Gastroesophageal sphincter (tissue), 4 donors: ENCODE measurements around the gene FFAR2. TPM values are rescaled to one million over a fixed set of nuclear protein-coding genes. Genes with fewer than 3 reads are reported as not detected.

Experiments used
- ATAC-seq: fragments of 150-250 bp; one replicate; pipeline ENCODE4 v1.9.1; 2016; ENCODE audit warnings: mild to moderate bottlenecking, moderate library complexity
- H3K27ac ChIP-seq, 4 donors: fragments of 200-600 bp; sonication (generic) in 3 of 4; 1 replicate in 3 of 4; 2 replicates in 1 of 4; pipeline ENCODE4 v1.5.1; 2016 to 2019
- H3K27me3 ChIP-seq: fragments of 200-600 bp; sonication (generic); one replicate; pipeline ENCODE4 v1.5.1; 2019
- H3K36me3 ChIP-seq, 2 donors: fragments of 200-600 bp; sonication (generic); one replicate each; pipeline ENCODE4 v1.5.1; 2019; ENCODE audit warnings: control low read depth in 1 of 2
- H3K4me1 ChIP-seq, 3 donors: fragments of 200-600 bp; sonication (generic); 1 replicate in 2 of 3; 2 replicates in 1 of 3; pipeline ENCODE4 v1.5.1; 2016 to 2019; ENCODE audit warnings: control low read depth in 2 of 3
- H3K4me3 ChIP-seq, 2 donors: fragments of 200-600 bp; sonication (generic); one replicate each; pipeline ENCODE4 v1.5.1; 2019; ENCODE audit warnings: mild to moderate bottlenecking in 1 of 2, moderate library complexity in 1 of 2
- H3K9me3 ChIP-seq, 3 donors: fragments of 200-600 bp; sonication (generic); one replicate each; pipeline ENCODE4 v1.5.1; 2017 to 2019; ENCODE audit warnings: control low read depth in 2 of 3
- CTCF ChIP-seq, 4 experiments: fragments of 200-600 bp in 2 of 4; fragments of 450-650 bp in 2 of 4; sonication (generic) in 1 of 4; IDR thresholded peaks; one replicate each; pipeline ENCODE4 v1.5.1; 2017 to 2019; ENCODE audit warnings: antibody characterized with exemption in 4 of 4, mild to moderate bottlenecking in 2 of 4, moderate library complexity in 2 of 4
- EP300 ChIP-seq: sonication (generic); formaldehyde crosslinking; IDR thresholded peaks from one replicate; pipeline ENCODE4 v1.6.1; 2017; ENCODE audit warnings: antibody characterized with exemption, mild to moderate bottlenecking
- POLR2A ChIP-seq, 2 donors: fragments of 450-650 bp; IDR thresholded peaks; one replicate each; pipeline ENCODE4 v1.6.1; 2017; ENCODE audit warnings: antibody characterized with exemption in 2 of 2, mild to moderate bottlenecking in 2 of 2, moderate library complexity in 1 of 2
- POLR2AphosphoS5 ChIP-seq: sonication (generic); formaldehyde crosslinking; IDR thresholded peaks from one replicate; pipeline ENCODE4 v1.6.1; 2017; ENCODE audit warnings: antibody characterized with exemption
- WGBS, 2 donors: methylation state at CpG; one replicate each; pipeline ENCODE4 v1.1.5; 2018; ENCODE audit warnings: low coverage in 1 of 2; 5-methylcytosine and 5-hydroxymethylcytosine counted together
- total RNA-seq, 4 donors: library from RNA; depleted of rRNA; stranded (reverse); fragments of >200 nt; gene quantifications; one replicate each; pipeline ENCODE4 v1.1.0, GENCODE V29; 2016

FFAR2 gene
- total RNA-seq, 4 donors from 2014 or later, result 0.35 to 1.3 TPM; not detected in 2

GRCh38 chr19:35431145-35431807 is 16.8 kb upstream of the FFAR2 start:
- Histone ChIP-seq H3K4me1 (peaks cover 0 to 10% (median 5%) of the 10 kb centered on the region in 3 donors), H3K4me3 (no peak overlapping the region), H3K27me3 (peaks cover 79% of the 10 kb centered on the region), H3K36me3 (no peaks in the 10 kb centered on the region), H3K27ac (no peak overlapping the region), H3K9me3 (peaks cover 0 to 24% (median 0%) of the 10 kb centered on the region in 3 donors)
- TF ChIP-seq POLR2A (IDR thresholded peaks at IDR 0.05) (no peak), CTCF (IDR thresholded peaks at IDR 0.05) (no peak), POLR2AphosphoS5 (no peak), EP300 (no peak)
- no peak for ATAC-seq
- 62 to 79% methylated on average over 8 of the region's 8 CpGs for WGBS, 2 donors

- Histone ChIP-seq H3K27me3 (peaks cover 91% of the 10 kb centered on the region), H3K9me3 (peaks cover 0 to 24% (median 0%) of the 10 kb centered on the region in 3 donors), H3K4me1 (peaks cover 0 to 24% (median 15%) of the 10 kb centered on the region in 3 donors), H3K36me3 (no peaks in the 10 kb centered on the region), H3K4me3 (no peak overlapping the region), H3K27ac (no peak overlapping the region)
- WGBS, 2 donors, result 67 to 80% methylated on average over 5 to 6 of the region's 9 CpGs
- no peak for ATAC-seq
- no peak for TF ChIP-seq POLR2AphosphoS5
- no peak for TF ChIP-seq CTCF (IDR thresholded peaks at IDR 0.05)
- TF ChIP-seq POLR2A (IDR thresholded peaks at IDR 0.05), result no peak
- no peak for TF ChIP-seq EP300
Measured at GRCh38 chr19:35432911-35433310, 15.1 kb upstream of the FFAR2 start.

GRCh38 chr19:35433448-35433847 is 14.6 kb upstream of the FFAR2 start:
- peaks cover 89% of the 10 kb centered on the region for H3K27me3 ChIP-seq
- no peak overlapping the region for H3K4me3 ChIP-seq
- no peaks in the 10 kb centered on the region for H3K36me3 ChIP-seq
- no CpG with 5 or more reads among the region's 7 CpGs for WGBS, 2 donors
- TF ChIP-seq POLR2A (IDR thresholded peaks at IDR 0.05), result no peak
- TF ChIP-seq CTCF (IDR thresholded peaks at IDR 0.05), result no peak
- no peak for TF ChIP-seq POLR2AphosphoS5
- no peak for TF ChIP-seq EP300
- peaks cover 0 to 24% (median 15%) of the 10 kb centered on the region in 3 donors for H3K4me1 ChIP-seq
- no peak for ATAC-seq
- H3K27ac ChIP-seq, result no peak overlapping the region
- peaks cover 0 to 24% (median 0%) of the 10 kb centered on the region in 3 donors for H3K9me3 ChIP-seq

- H3K4me1 ChIP-seq, result peaks cover 0 to 24% (median 15%) of the 10 kb centered on the region in 3 donors
- H3K27me3 ChIP-seq, result peaks cover 85% of the 10 kb centered on the region
- no peaks in the 10 kb centered on the region for H3K36me3 ChIP-seq
- peak overlapping the region in 1 of 4 donors; percentile 60 for H3K27ac ChIP-seq
- H3K9me3 ChIP-seq, result peaks cover 0 to 14% (median 0%) of the 10 kb centered on the region in 3 donors
- no peak for ATAC-seq
- WGBS, 2 donors, result 30 to 51% methylated on average over 2 to 3 of the region's 3 CpGs
- TF ChIP-seq POLR2AphosphoS5, result no peak
- no peak for TF ChIP-seq EP300
- TF ChIP-seq POLR2A (IDR thresholded peaks at IDR 0.05), result no peak
- TF ChIP-seq CTCF (IDR thresholded peaks at IDR 0.05), result no peak
- H3K4me3 ChIP-seq, result no peak overlapping the region
Measured at GRCh38 chr19:35435896-35436295, 12.2 kb upstream of the FFAR2 start.
